ENCODE measurements around the gene OR14A16.

Gene OR14A16

GRCh38 chr1:247841796-247842195 is 17.9 kb upstream of the OR14A16 start, which contains the start of gene OR11L1:
OR11L1 (minus strand) TSS chr1:247841896; CDS start chr1:247841896, 0 bp downstream.
- TF ChIP-seq EP300 (IDR thresholded peaks at IDR 0.05; ENCODE audit: borderline replicate concordance) (no peak), NFIC (IDR thresholded peaks at IDR 0.05) (no peak), EGR1 (IDR thresholded peaks at IDR 0.05) (no peak), CEBPB (IDR thresholded peaks at IDR 0.05) (no peak), YY1 (IDR thresholded peaks at IDR 0.05; ENCODE audit: low read depth) (no peak), ZBTB7A (IDR thresholded peaks at IDR 0.05; ENCODE audit: low read depth) (no peak), FOXM1 (IDR thresholded peaks at IDR 0.05; ENCODE audit: borderline replicate concordance, low read depth) (no peak), MAX (IDR thresholded peaks at IDR 0.05) (no peak), TAF1 (IDR thresholded peaks at IDR 0.05; ENCODE audit: low read depth) (no peak), CREB1 (IDR thresholded peaks at IDR 0.05; ENCODE audit: low read depth) (no peak)
- TF ChIP-seq, protein P1, sequence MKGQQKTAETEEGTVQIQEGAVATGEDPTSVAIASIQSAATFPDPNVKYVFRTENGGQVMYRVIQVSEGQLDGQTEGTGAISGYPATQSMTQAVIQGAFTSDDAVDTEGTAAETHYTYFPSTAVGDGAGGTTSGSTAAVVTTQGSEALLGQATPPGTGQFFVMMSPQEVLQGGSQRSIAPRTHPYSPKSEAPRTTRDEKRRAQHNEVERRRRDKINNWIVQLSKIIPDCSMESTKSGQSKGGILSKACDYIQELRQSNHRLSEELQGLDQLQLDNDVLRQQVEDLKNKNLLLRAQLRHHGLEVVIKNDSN (IDR thresholded peaks at IDR 0.05), result no peak

DNA sequence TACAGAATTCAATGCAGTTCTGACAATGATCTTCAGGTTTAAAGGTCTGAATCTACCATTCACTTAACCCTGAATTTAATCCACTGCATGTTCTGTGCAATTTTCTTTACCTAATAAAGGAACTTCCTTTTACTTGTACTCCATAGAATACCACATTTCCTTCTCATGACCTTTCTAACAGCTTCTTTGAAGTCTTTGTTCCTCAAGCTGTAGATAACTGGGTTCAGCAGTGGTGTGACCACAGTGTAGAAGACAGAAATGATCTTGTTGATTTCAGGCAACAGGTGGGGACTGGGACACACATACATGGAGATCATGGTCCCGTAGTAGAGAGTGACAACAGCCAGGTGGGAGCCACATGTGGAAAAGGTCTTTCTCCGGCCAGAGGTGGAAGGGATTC is 16.9 kb upstream of the OR14A16 start:
- TF ChIP-seq ZBTB7A (IDR thresholded peaks at IDR 0.05; ENCODE audit: low read depth) (no peak), TAF1 (IDR thresholded peaks at IDR 0.05; ENCODE audit: low read depth) (no peak), YY1 (IDR thresholded peaks at IDR 0.05; ENCODE audit: low read depth) (no peak), EP300 (IDR thresholded peaks at IDR 0.05; ENCODE audit: borderline replicate concordance) (no peak), TCF12 (IDR thresholded peaks at IDR 0.05; ENCODE audit: low read depth) (no peak), FOXM1 (IDR thresholded peaks at IDR 0.05; ENCODE audit: borderline replicate concordance, low read depth) (no peak)
- TF ChIP-seq, protein P1 (IDR thresholded peaks at IDR 0.05), result no peak

- TF ChIP-seq TEAD4 (IDR thresholded peaks at IDR 0.05), result no peak
- no peak for TF ChIP-seq ZBTB7A (IDR thresholded peaks at IDR 0.05; ENCODE audit: low read depth)
- TF ChIP-seq TAF1 (IDR thresholded peaks at IDR 0.05; ENCODE audit: low read depth), result no peak
- TF ChIP-seq, protein P2, sequence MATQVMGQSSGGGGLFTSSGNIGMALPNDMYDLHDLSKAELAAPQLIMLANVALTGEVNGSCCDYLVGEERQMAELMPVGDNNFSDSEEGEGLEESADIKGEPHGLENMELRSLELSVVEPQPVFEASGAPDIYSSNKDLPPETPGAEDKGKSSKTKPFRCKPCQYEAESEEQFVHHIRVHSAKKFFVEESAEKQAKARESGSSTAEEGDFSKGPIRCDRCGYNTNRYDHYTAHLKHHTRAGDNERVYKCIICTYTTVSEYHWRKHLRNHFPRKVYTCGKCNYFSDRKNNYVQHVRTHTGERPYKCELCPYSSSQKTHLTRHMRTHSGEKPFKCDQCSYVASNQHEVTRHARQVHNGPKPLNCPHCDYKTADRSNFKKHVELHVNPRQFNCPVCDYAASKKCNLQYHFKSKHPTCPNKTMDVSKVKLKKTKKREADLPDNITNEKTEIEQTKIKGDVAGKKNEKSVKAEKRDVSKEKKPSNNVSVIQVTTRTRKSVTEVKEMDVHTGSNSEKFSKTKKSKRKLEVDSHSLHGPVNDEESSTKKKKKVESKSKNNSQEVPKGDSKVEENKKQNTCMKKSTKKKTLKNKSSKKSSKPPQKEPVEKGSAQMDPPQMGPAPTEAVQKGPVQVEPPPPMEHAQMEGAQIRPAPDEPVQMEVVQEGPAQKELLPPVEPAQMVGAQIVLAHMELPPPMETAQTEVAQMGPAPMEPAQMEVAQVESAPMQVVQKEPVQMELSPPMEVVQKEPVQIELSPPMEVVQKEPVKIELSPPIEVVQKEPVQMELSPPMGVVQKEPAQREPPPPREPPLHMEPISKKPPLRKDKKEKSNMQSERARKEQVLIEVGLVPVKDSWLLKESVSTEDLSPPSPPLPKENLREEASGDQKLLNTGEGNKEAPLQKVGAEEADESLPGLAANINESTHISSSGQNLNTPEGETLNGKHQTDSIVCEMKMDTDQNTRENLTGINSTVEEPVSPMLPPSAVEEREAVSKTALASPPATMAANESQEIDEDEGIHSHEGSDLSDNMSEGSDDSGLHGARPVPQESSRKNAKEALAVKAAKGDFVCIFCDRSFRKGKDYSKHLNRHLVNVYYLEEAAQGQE (IDR thresholded peaks at IDR 0.05; ENCODE audit: low read depth), result no peak
- no peak for TF ChIP-seq MAX (IDR thresholded peaks at IDR 0.05)
- TF ChIP-seq, protein P1 (IDR thresholded peaks at IDR 0.05), result no peak
- TF ChIP-seq YY1 (IDR thresholded peaks at IDR 0.05; ENCODE audit: low read depth), result no peak
- TF ChIP-seq EP300 (IDR thresholded peaks at IDR 0.05; ENCODE audit: borderline replicate concordance), result no peak
Observed at GRCh38 chr1:247833601-247834000, 9.7 kb upstream of the OR14A16 start.

DNA sequence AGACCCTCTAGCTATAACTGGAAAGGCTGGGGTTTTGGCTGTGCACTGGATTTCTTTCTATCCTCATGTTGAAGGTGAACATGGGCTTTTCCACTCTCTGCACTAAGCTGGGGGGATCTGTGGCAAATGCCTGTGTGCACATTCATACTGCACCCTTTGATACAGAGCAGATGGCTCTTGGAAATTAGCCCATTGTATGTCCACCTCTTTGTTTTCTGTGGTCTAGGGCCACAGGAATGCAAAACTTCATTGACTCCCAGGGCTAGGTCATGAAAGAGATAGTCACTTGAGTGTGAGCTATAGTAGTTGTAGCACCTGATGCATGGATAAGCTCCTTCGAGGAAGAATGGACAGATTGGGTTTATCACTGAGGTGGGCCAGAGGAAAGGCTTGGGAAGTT is 5.7 kb upstream of the OR14A16 start:
- TF ChIP-seq, protein P2 (IDR thresholded peaks at IDR 0.05; ENCODE audit: low read depth), result no peak
- TF ChIP-seq ZBTB7A (IDR thresholded peaks at IDR 0.05; ENCODE audit: low read depth) (no peak), EP300 (IDR thresholded peaks at IDR 0.05; ENCODE audit: borderline replicate concordance) (no peak), FOXM1 (IDR thresholded peaks at IDR 0.05; ENCODE audit: borderline replicate concordance, low read depth) (no peak), EGR1 (IDR thresholded peaks at IDR 0.05) (no peak), TCF12 (IDR thresholded peaks at IDR 0.05; ENCODE audit: low read depth) (no peak), CEBPB (IDR thresholded peaks at IDR 0.05) (no peak)

- TF ChIP-seq YY1 (IDR thresholded peaks at IDR 0.05; ENCODE audit: low read depth) (no peak), TEAD4 (IDR thresholded peaks at IDR 0.05) (no peak), CREB1 (IDR thresholded peaks at IDR 0.05; ENCODE audit: low read depth) (no peak), TAF1 (IDR thresholded peaks at IDR 0.05; ENCODE audit: low read depth) (no peak), FOXM1 (IDR thresholded peaks at IDR 0.05; ENCODE audit: borderline replicate concordance, low read depth) (no peak), EGR1 (IDR thresholded peaks at IDR 0.05) (no peak), ZBTB7A (IDR thresholded peaks at IDR 0.05; ENCODE audit: low read depth) (no peak), EP300 (IDR thresholded peaks at IDR 0.05; ENCODE audit: borderline replicate concordance) (no peak), NFIC (IDR thresholded peaks at IDR 0.05) (no peak), TCF12 (IDR thresholded peaks at IDR 0.05; ENCODE audit: low read depth) (no peak), MAX (IDR thresholded peaks at IDR 0.05) (no peak), CEBPB (IDR thresholded peaks at IDR 0.05) (no peak), RAD21 (IDR thresholded peaks at IDR 0.05; ENCODE audit: low read depth) (no peak)
- TF ChIP-seq, protein P1 (IDR thresholded peaks at IDR 0.05), result no peak
Observed at GRCh38 chr1:247825362-247825761, 1.4 kb upstream of the OR14A16 start.
